A549 (cell line): ENCODE measurements around the gene SUMO3.

Experiments used
- CHD2 ChIP-seq: fragments of 150-350 bp; IDR thresholded peaks from 2 replicates; pipeline ENCODE4 v1.6.1; 2014; ENCODE audit warnings: low read length; ENCODE audit not compliant: partially characterized antibody
- CHD4 ChIP-seq: fragments of 200-600 bp; sonication (generic); IDR thresholded peaks from 2 replicates; pipeline ENCODE4 v1.6.1; 2016; ENCODE audit warnings: antibody characterized with exemption, mild to moderate bottlenecking, borderline replicate concordance
- CTCF ChIP-seq: fragments of >200 bp; sonication (Bioruptor Twin); formaldehyde crosslinking; IDR thresholded peaks from 3 replicates; pipeline ENCODE4 v1.5.1; 2016
- MAFK ChIP-seq: fragments of 450-650 bp; IDR thresholded peaks from 2 replicates; pipeline ENCODE4 v1.6.1; 2014; ENCODE audit not compliant: partially characterized antibody
- MAX ChIP-seq: IDR thresholded peaks from 2 replicates; pipeline ENCODE4 v1.6.1; 2012
- POLR2A ChIP-seq: IDR thresholded peaks from 2 replicates; pipeline ENCODE4 v1.6.1; 2012; ENCODE audit warnings: mild to moderate bottlenecking, low read length
- REST ChIP-seq: fragments of 200-600 bp; sonication (generic); IDR thresholded peaks from 2 replicates; pipeline ENCODE4 v1.6.1; 2016; ENCODE audit warnings: antibody characterized with exemption, mild to moderate bottlenecking, moderate library complexity
- SMC3 ChIP-seq: fragments of >200 bp; sonication (Bioruptor Twin); formaldehyde crosslinking; IDR thresholded peaks from 3 replicates; pipeline ENCODE4 v1.6.1; 2018; ENCODE audit warnings: inconsistent platforms
- ZSCAN20 ChIP-seq: fragments of 250-450 bp; sonication (Bioruptor Pico); IDR thresholded peaks from 2 replicates; pipeline ENCODE4 v1.8.0; 2022; ENCODE audit warnings: mild to moderate bottlenecking, moderate library complexity

- no peak for TF ChIP-seq CTCF
- TF ChIP-seq POLR2A: no peak
- TF ChIP-seq ZSCAN20 (CRISPR knock-in tag): no peak
- TF ChIP-seq SMC3: no peak
- no peak for TF ChIP-seq MAFK
- no peak for TF ChIP-seq REST
- no peak for TF ChIP-seq CHD4
- no peak for TF ChIP-seq MAX
- no peak for TF ChIP-seq CHD2
These were observed 21.1 kb upstream of the SUMO3 start for GRCh38 chr21:44838951-44839350.
